HepG2 (cell line): Measurements from ENCODE around the gene ICE2. TPM values are rescaled to one million over a fixed set of nuclear protein-coding genes. Genes with fewer than 3 reads are reported as not detected.

ENCODE experiments used
- ARNT2 ChIP-seq: sonication (generic); formaldehyde crosslinking; IDR thresholded peaks from 2 replicates; pipeline ENCODE4 v1.8.0; 2022; ENCODE audit warnings: mild to moderate bottlenecking, low read depth, missing genetic modification reagents, moderate library complexity
- EEA1 ChIP-seq: sonication (generic); formaldehyde crosslinking; IDR thresholded peaks from 2 replicates; pipeline ENCODE4 v1.5.1; 2020; ENCODE audit warnings: mild to moderate bottlenecking, missing genetic modification reagents, borderline replicate concordance
- ELF4 ChIP-seq: sonication (generic); formaldehyde crosslinking; IDR thresholded peaks from 2 replicates; pipeline ENCODE4 v1.5.0; 2020; ENCODE audit warnings: missing genetic modification reagents, mild to moderate bottlenecking, moderate library complexity, borderline replicate concordance
- FOXA3 ChIP-seq: IDR thresholded peaks from 2 replicates; pipeline ENCODE4 v1.6.1; 2016; ENCODE audit warnings: missing genetic modification reagents, missing compliant biosample characterization
- KLF16 ChIP-seq, 2 experiments: sonication (generic) in 1 of 2; formaldehyde crosslinking in 1 of 2; IDR thresholded peaks; 2 replicates each; pipeline versions ENCODE4 v1.6.1 to v1.8.0; 2016 to 2023; ENCODE audit warnings: missing genetic modification reagents in 2 of 2, missing compliant biosample characterization in 1 of 2
- MTA1 ChIP-seq: sonication (generic); formaldehyde crosslinking; IDR thresholded peaks from 2 replicates; pipeline ENCODE4 v1.4.0; 2020; ENCODE audit warnings: missing genetic modification reagents, mild to moderate bottlenecking, borderline replicate concordance
- MZF1 ChIP-seq: sonication (generic); formaldehyde crosslinking; IDR thresholded peaks from 2 replicates; pipeline ENCODE4 v1.8.1; 2023; ENCODE audit warnings: mild to moderate bottlenecking, missing genetic modification reagents, borderline replicate concordance
- RBM39 ChIP-seq: fragments of 200-400 bp; formaldehyde crosslinking; IDR thresholded peaks from one replicate; pipeline ENCODE4 v1.6.1; 2018; ENCODE audit warnings: antibody characterized with exemption, mild to moderate bottlenecking, low read depth, low read length; ENCODE audit not compliant: poor library complexity, severe bottlenecking
- SKI ChIP-seq: fragments of 450-650 bp; IDR thresholded peaks from one replicate; pipeline ENCODE4 v1.6.1; 2018; ENCODE audit warnings: mild to moderate bottlenecking; ENCODE audit not compliant: partially characterized antibody
- SMC3 ChIP-seq: IDR thresholded peaks from 2 replicates; pipeline ENCODE4 v1.6.1; 2011; ENCODE audit warnings: low read length, improper control_type of control experiment
- SP140L ChIP-seq: sonication (generic); formaldehyde crosslinking; IDR thresholded peaks from 2 replicates; pipeline ENCODE4 v1.4.0; 2020; ENCODE audit warnings: missing genetic modification reagents, borderline replicate concordance
- ZFP90 ChIP-seq: sonication (generic); formaldehyde crosslinking; IDR thresholded peaks from 2 replicates; pipeline ENCODE4 v1.8.0; 2022; ENCODE audit warnings: missing genetic modification reagents, mild to moderate bottlenecking, inconsistent platforms, borderline replicate concordance
- ZKSCAN8 ChIP-seq: IDR thresholded peaks from 2 replicates; pipeline ENCODE4 v1.6.1; 2016; ENCODE audit warnings: borderline replicate concordance, missing genetic modification reagents, missing compliant biosample characterization
- ZNF501 ChIP-seq: sonication (generic); formaldehyde crosslinking; IDR thresholded peaks from 2 replicates; pipeline ENCODE4 v1.5.1; 2020; ENCODE audit warnings: mild to moderate bottlenecking, moderate library complexity, missing genetic modification reagents
- ZNF878 ChIP-seq: sonication (generic); formaldehyde crosslinking; IDR thresholded peaks from 2 replicates; pipeline ENCODE4 v1.8.1; 2023; ENCODE audit warnings: mild to moderate bottlenecking, missing genetic modification reagents, moderate library complexity
- polyA plus RNA-seq, 8 experiments: library from polyadenylated mRNA; depleted of rRNA in 3 of 8; stranded (reverse) in 7 of 8; unstranded in 1 of 8; fragments of >200 nt; fragmentation: Illumina TruSeq in 4 of 8; extraction: Trizol in 4 of 8; gene quantifications; 2 replicates each; pipeline versions ENCODE4 v1.2.1 to v1.2.3, GENCODE V29; 2011 to 2016; ENCODE audit warnings: low read depth in 4 of 8, missing spikeins in 1 of 8, mixed read lengths in 1 of 8; ENCODE audit not compliant: insufficient read depth in 1 of 8
- total RNA-seq, 5 experiments: library from RNA; depleted of rRNA; stranded (reverse); fragments of >200 nt; fragmentation: Illumina TruSeq; extraction: Trizol; gene quantifications; 2 replicates each; pipeline ENCODE4 v1.2.3, GENCODE V29; 2016; ENCODE audit warnings: low read depth in 1 of 5
- TF ChIP-seq, protein P1 (sequence below), 2 experiments: fragments of 450-650 bp in 1 of 2; sonication (generic) in 1 of 2; formaldehyde crosslinking in 1 of 2; IDR thresholded peaks; 2 replicates each; pipeline versions ENCODE4 v1.6.1 to v1.8.0; 2016 to 2022; ENCODE audit warnings: antibody characterized with exemption in 1 of 2, mild to moderate bottlenecking in 1 of 2, missing genetic modification reagents in 1 of 2
- TF ChIP-seq, protein P2 (sequence below): sonication (generic); formaldehyde crosslinking; conservative IDR thresholded peaks from 2 replicates; pipeline ENCODE4 v1.4.0; 2020; ENCODE audit warnings: missing genetic modification reagents

The ICE2 gene
- total and polyA plus RNA-seq, 2 of the 13 experiments (the other 11 are each of a cell fraction or from before 2014, with no cell fraction given), result 24.8 to 26.4 TPM

DNA sequence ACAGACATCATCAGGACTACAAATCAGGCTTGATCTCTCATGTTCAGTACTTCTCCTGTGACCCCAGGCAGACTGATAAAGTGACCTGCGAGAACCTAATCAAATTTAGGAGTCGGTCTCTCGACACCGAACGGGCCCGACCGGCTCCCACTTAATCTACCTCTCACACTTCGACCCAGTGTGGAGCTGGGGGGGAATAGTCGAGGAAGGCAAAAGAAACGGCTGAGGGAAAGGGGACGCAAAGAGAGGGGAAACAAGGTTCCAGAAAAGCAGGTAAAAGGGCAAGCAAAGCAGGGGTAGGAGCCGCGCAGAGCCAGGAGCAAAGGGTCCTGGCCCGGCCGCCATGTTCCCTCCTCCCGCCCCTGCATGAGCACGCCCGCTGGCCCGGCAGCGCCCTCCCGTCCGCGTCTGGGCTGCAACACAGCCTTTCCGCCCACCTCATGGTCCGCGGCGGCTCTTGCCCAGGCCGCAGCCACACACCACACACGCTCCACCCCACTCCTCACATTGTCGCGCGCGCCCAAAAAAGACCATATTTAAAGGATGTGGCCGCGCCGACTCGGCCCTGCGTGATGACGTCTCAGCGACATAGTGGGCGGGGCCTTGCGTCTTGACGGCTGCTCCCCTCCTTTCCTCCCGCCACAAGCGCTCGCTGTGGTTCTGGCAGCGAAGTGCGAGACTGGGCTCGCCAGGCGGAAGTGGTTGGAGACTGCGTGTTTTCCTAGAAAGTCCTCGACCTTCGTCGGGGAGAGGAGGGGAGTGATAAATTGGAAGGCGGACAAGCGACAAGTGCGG is at the start of gene ICE2 (continued):
- TF ChIP-seq KLF16 (CRISPR knock-in tag; IDR thresholded peaks at IDR 0.05), result peak; percentile 74 to 93; a peak in 3 of 4 replicates
- peak; percentile 74 for TF ChIP-seq SKI
- TF ChIP-seq FOXA3 (CRISPR knock-in tag), result peak; percentile 71
- peak; percentile 83 for TF ChIP-seq RBM39
- TF ChIP-seq EEA1 (CRISPR knock-in tag), result peak; percentile 75; the same call in 1 of the 2 replicates
- TF ChIP-seq, protein P1, sequence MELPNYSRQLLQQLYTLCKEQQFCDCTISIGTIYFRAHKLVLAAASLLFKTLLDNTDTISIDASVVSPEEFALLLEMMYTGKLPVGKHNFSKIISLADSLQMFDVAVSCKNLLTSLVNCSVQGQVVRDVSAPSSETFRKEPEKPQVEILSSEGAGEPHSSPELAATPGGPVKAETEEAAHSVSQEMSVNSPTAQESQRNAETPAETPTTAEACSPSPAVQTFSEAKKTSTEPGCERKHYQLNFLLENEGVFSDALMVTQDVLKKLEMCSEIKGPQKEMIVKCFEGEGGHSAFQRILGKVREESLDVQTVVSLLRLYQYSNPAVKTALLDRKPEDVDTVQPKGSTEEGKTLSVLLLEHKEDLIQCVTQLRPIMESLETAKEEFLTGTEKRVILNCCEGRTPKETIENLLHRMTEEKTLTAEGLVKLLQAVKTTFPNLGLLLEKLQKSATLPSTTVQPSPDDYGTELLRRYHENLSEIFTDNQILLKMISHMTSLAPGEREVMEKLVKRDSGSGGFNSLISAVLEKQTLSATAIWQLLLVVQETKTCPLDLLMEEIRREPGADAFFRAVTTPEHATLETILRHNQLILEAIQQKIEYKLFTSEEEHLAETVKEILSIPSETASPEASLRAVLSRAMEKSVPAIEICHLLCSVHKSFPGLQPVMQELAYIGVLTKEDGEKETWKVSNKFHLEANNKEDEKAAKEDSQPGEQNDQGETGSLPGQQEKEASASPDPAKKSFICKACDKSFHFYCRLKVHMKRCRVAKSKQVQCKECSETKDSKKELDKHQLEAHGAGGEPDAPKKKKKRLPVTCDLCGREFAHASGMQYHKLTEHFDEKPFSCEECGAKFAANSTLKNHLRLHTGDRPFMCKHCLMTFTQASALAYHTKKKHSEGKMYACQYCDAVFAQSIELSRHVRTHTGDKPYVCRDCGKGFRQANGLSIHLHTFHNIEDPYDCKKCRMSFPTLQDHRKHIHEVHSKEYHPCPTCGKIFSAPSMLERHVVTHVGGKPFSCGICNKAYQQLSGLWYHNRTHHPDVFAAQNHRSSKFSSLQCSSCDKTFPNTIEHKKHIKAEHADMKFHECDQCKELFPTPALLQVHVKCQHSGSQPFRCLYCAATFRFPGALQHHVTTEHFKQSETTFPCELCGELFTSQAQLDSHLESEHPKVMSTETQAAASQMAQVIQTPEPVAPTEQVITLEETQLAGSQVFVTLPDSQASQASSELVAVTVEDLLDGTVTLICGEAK (IDR thresholded peaks at IDR 0.05), result no peak
- TF ChIP-seq, protein P1 (CRISPR knock-in tag; IDR thresholded peaks at IDR 0.05), result peak; percentile 86
- peak; percentile 96; the same call in 1 of the 2 replicates for TF ChIP-seq MTA1 (CRISPR knock-in tag)
- no peak for TF ChIP-seq ZNF878 (CRISPR knock-in tag)
- TF ChIP-seq ARNT2 (CRISPR knock-in tag), result peak; percentile 96
- TF ChIP-seq, protein P2, sequence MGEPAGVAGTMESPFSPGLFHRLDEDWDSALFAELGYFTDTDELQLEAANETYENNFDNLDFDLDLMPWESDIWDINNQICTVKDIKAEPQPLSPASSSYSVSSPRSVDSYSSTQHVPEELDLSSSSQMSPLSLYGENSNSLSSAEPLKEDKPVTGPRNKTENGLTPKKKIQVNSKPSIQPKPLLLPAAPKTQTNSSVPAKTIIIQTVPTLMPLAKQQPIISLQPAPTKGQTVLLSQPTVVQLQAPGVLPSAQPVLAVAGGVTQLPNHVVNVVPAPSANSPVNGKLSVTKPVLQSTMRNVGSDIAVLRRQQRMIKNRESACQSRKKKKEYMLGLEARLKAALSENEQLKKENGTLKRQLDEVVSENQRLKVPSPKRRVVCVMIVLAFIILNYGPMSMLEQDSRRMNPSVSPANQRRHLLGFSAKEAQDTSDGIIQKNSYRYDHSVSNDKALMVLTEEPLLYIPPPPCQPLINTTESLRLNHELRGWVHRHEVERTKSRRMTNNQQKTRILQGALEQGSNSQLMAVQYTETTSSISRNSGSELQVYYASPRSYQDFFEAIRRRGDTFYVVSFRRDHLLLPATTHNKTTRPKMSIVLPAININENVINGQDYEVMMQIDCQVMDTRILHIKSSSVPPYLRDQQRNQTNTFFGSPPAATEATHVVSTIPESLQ (CRISPR knock-in tag), result no peak
- 0 out of 2 replicates have a peak, but pooled peaks have one; percentile 52 for TF ChIP-seq ZKSCAN8 (CRISPR knock-in tag)
- no peak; the same call in 1 of the 2 replicates for TF ChIP-seq SP140L (CRISPR knock-in tag)
- peak; percentile 93; the same call in 1 of the 2 replicates for TF ChIP-seq ZFP90 (CRISPR knock-in tag)
- TF ChIP-seq SMC3, result no peak
- TF ChIP-seq ZNF501, result peak; percentile 94
- TF ChIP-seq MZF1 (CRISPR knock-in tag), result peak; percentile 71
- TF ChIP-seq ELF4, result peak; percentile 83; the same call in 1 of the 2 replicates
